B cell (primary cell): ENCODE data around the gene LRP1-AS. TPM values are rescaled to one million over a fixed set of nuclear protein-coding genes. Genes with fewer than 3 reads are reported as not detected.

Source experiments
- ATAC-seq: fragments of 200-7000 bp; cut with Tn5 transposase; one replicate; pipeline ENCODE4 v1.10.0; 2021; ENCODE audit warnings: low read depth, mild to moderate bottlenecking, moderate number of reproducible peaks, moderate library complexity
- CTCF ChIA-PET: fragments of 350-600 bp; sonication (Branson Sonifier 250); formaldehyde crosslinking; loops from one replicate; lab custom pipeline; 2021; ENCODE audit warnings: antibody characterized with exemption, inconsistent platforms; lab: Charles Lee
- POLR2A ChIA-PET: fragments of 350-600 bp; sonication (Branson Sonifier 250); formaldehyde crosslinking; loops from one replicate; lab custom pipeline; 2021; ENCODE audit warnings: antibody characterized with exemption; lab: Charles Lee
- DNase-seq: peaks from one replicate; pipeline ENCODE4 v3.0.0; 2013
- H2AFZ ChIP-seq: 2 replicates; pipeline ENCODE4 v1.6.1; 2012; ENCODE audit warnings: mild to moderate bottlenecking, low read depth, low read length; ENCODE audit not compliant: insufficient read depth, poor library complexity, severe bottlenecking
- H3K27ac ChIP-seq, 2 donors: 1 replicate in 1 of 2; 2 replicates in 1 of 2; pipeline ENCODE4 v1.5.1; 2012 to 2013; ENCODE audit warnings: low read length in 2 of 2, mild to moderate bottlenecking in 2 of 2, moderate library complexity in 1 of 2
- H3K27me3 ChIP-seq, 4 experiments: fragments of 200-600 bp in 1 of 4; sonication (generic) in 1 of 4; replicated peaks in 1 of 4; 1 replicate in 2 of 4; 2 replicates in 2 of 4; pipeline versions ENCODE4 v1.6.1 to v1.7.0; 2013 to 2016; ENCODE audit warnings: low read length in 3 of 4, mild to moderate bottlenecking in 2 of 4, mixed read lengths in 1 of 4, moderate library complexity in 1 of 4; ENCODE audit not compliant: insufficient read depth in 4 of 4, control insufficient read depth in 3 of 4; ENCODE audit errors: control extremely low read depth in 1 of 4
- H3K36me3 ChIP-seq, 2 experiments: replicated peaks in 1 of 2; 1 replicate in 1 of 2; 2 replicates in 1 of 2; pipeline versions ENCODE4 v1.6.1 to v1.7.1; 2013; ENCODE audit warnings: low read length in 1 of 2; ENCODE audit not compliant: insufficient read depth in 2 of 2, control insufficient read depth in 1 of 2; ENCODE audit errors: control extremely low read depth in 1 of 2, extremely low read depth in 1 of 2
- H3K4me1 ChIP-seq, 2 donors: fragments of 200-600 bp in 1 of 2; sonication (generic) in 1 of 2; 1 replicate in 1 of 2; 2 replicates in 1 of 2; pipeline versions ENCODE4 v1.5.1 to v1.6.1; 2013 to 2017; ENCODE audit warnings: low read length in 2 of 2; ENCODE audit not compliant: control insufficient read depth in 2 of 2, insufficient read depth in 2 of 2
- H3K4me2 ChIP-seq: replicated peaks from 2 replicates; pipeline ENCODE3; 2012; ENCODE audit warnings: mild to moderate bottlenecking, low read depth, low read length; ENCODE audit not compliant: poor library complexity, severe bottlenecking
- H3K4me3 ChIP-seq, 5 experiments: fragments of 200-600 bp in 1 of 5; sonication (generic) in 1 of 5; 1 replicate in 3 of 5; 2 replicates in 2 of 5; pipeline versions ENCODE4 v1.5.1 to v1.7.0; 2011 to 2016; ENCODE audit warnings: low read length in 4 of 5, mild to moderate bottlenecking in 4 of 5, low read depth in 2 of 5, control low read depth in 1 of 5, moderate library complexity in 1 of 5; ENCODE audit not compliant: insufficient read depth in 1 of 5; ENCODE audit errors: control extremely low read depth in 1 of 5, extremely low read depth in 1 of 5
- H3K79me2 ChIP-seq: fragments of 200-600 bp; sonication (generic); one replicate; pipeline ENCODE4 v1.6.0; 2016; ENCODE audit warnings: low read length; ENCODE audit not compliant: control insufficient read depth, insufficient read depth
- H3K9ac ChIP-seq: fragments of 200-600 bp; sonication (generic); 2 replicates; pipeline ENCODE4 v1.6.1; 2017; ENCODE audit warnings: mild to moderate bottlenecking, low read length, moderate library complexity
- H3K9me3 ChIP-seq, 3 donors: one replicate each; pipeline versions ENCODE4 v1.6.1 to v1.7.1; 2013; ENCODE audit warnings: low read length in 2 of 3; ENCODE audit not compliant: control insufficient read depth in 2 of 3, insufficient read depth in 1 of 3; ENCODE audit errors: control extremely low read depth in 1 of 3
- H4K20me1 ChIP-seq: 2 replicates; pipeline ENCODE4 v1.6.0; 2012; ENCODE audit warnings: mild to moderate bottlenecking, low read length; ENCODE audit not compliant: insufficient read depth, control insufficient read depth, poor library complexity, severe bottlenecking
- H3K27ac Mint-ChIP-seq: one replicate; pipeline ENCODE4 v1.8.0; 2021; ENCODE audit warnings: mixed read lengths
- H3K27me3 Mint-ChIP-seq: one replicate; pipeline ENCODE4 v1.8.0; 2021; ENCODE audit warnings: mixed read lengths
- H3K4me1 Mint-ChIP-seq: one replicate; pipeline ENCODE4 v1.8.0; 2021; ENCODE audit warnings: mixed read lengths
- H3K4me3 Mint-ChIP-seq: one replicate; pipeline ENCODE4 v1.8.0; 2021; ENCODE audit warnings: mixed read lengths
- H3K9me3 Mint-ChIP-seq: one replicate; pipeline ENCODE4 v1.8.0; 2022; ENCODE audit warnings: mixed read lengths; ENCODE audit not compliant: insufficient read depth
- EZH2 ChIP-seq: IDR thresholded peaks from 2 replicates; pipeline ENCODE4 v1.6.1; 2012; ENCODE audit warnings: borderline replicate concordance, low read depth, mild to moderate bottlenecking, moderate library complexity, low read length; ENCODE audit not compliant: insufficient read depth, poor library complexity, severe bottlenecking
- WGBS: methylation state at CpG from one replicate; pipeline ENCODE4 v1.1.5; 2013; ENCODE audit warnings: missing lambda C conversion rate; ENCODE audit not compliant: insufficient coverage; 5-methylcytosine and 5-hydroxymethylcytosine counted together
- intact Hi-C: fragments of 100-400 bp; cut with micrococcal nuclease; formaldehyde crosslinking; loops from one replicate; pipeline ENCODE4 v1.10.0; 2022
- polyA plus RNA-seq: library from polyadenylated mRNA; depleted of rRNA; stranded (reverse); fragments of >200 nt; gene quantifications from 2 replicates; pipeline ENCODE4 v1.2.3, GENCODE V29; 2012
- total RNA-seq, 2 donors: library from RNA; stranded (reverse); fragments of 120-200 nt in 1 of 2; gene quantifications; 1 replicate in 1 of 2; 2 replicates in 1 of 2; pipeline versions ENCODE4 v1.2.3 to v1.2.4, GENCODE V29; 2013 to 2022
- TF ChIP-seq, protein P1 (sequence below): fragments of 200-600 bp; IDR thresholded peaks from one replicate; pipeline ENCODE4 v1.8.0; 2022; ENCODE audit warnings: antibody characterized with exemption, mild to moderate bottlenecking

Gene LRP1-AS
- total and polyA plus RNA-seq, 2 donors (not counting 1 experiment from before 2014, with no cell fraction given): not detected

DNA sequence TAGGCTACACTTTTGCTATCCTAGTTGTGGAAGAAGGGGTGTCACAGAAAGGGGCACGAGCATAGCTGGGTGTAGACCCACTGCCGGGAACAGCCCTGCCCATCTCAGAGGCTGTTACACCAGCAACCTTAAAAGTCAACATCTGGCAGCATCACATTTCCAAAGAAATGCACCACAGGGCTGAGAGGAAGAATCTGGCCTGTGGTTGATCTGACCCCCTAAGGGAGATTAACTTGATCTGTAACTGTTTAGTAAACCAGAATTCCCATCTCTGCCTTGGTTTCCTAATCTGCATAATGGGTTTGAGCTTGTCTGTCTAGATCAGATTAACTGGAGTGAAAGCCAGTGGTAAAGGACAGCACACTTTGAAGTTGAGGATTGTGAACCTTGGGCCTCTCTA is 1.3 kb downstream of the LRP1-AS start:
- Histone ChIP-seq H3K9me3 (no peaks in the 10 kb centered on the region), H3K4me3 (no peak overlapping the region), H3K4me1 (no peaks in the 10 kb centered on the region), H3K4me2 (no peak overlapping the region), H3K27ac (no peak overlapping the region), H3K36me3 (no peaks in the 10 kb centered on the region), H4K20me1 (no peaks in the 10 kb centered on the region), H3K9ac (no peak overlapping the region), H3K27me3 (no peaks in the 10 kb centered on the region), H2AFZ (no peak overlapping the region), H3K79me2 (no peaks in the 10 kb centered on the region)
- intact Hi-C loops: no loop called here
- Mint-ChIP-seq H3K4me1 (no peaks in the 10 kb centered on the region), H3K27ac (no peak overlapping the region), H3K4me3 (no peak overlapping the region), H3K27me3 (no peaks in the 10 kb centered on the region), H3K9me3 (no peaks in the 10 kb centered on the region)
- POLR2A ChIA-PET: no interaction called here
- WGBS: no CpG with 5 or more reads among the region's 2 CpGs
- CTCF ChIA-PET: interaction anchor here (0.8 to 1.1 kb wide), 3 partner anchors 22 to 97 kb away, joined by 3 to 4 read pairs (median 3); no protein-coding TSS in a partner anchor
- ATAC-seq: no peak
- no peak for TF ChIP-seq EZH2
- no peak for DNase-seq

DNA sequence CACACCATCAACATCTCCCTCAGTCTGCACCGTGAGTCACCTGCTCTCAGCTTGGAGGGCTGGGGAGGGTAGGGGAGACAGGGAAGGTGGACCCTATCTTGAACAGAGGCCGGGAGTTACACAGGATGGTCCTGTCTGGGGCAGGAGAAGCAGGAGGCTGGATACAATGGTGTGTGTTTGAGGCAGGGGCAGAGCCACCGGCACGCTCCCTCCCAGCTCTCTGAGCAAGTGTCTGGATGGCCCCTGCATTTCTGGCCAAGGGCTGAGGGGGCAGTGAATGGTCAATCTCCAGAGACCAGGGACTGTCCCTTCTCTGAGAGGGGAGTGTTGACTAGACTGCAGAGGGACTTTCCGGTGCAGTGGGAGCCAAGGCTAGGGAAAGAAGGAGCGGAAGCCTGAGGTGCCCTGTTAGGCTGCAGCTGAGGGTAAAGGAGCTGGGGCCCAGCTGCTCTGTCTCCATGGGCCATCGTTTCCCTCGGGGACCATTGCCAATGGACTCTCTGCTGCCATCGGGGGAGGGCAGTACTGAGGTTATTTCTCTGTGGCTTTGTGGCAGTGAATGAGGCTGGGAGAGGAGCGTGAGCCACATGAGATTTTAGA is 1.9 kb downstream of the LRP1-AS start:
- H3K9me3 ChIP-seq: no peaks in the 10 kb centered on the region
- no peak overlapping the region for H3K4me3 ChIP-seq
- no peaks in the 10 kb centered on the region for H4K20me1 ChIP-seq
- over 99% methylated on average over 7 of the region's 10 CpGs for WGBS
- H3K9ac ChIP-seq: no peak overlapping the region
- ChIA-PET POLR2A (no interaction called here), CTCF (interaction anchor here (1.0 kb wide), 1 partner anchor 37 kb away, joined by 4 read pairs; no protein-coding TSS in a partner anchor)
- DNase-seq: no peak
- no peaks in the 10 kb centered on the region for H3K27me3 ChIP-seq
- no peaks in the 10 kb centered on the region for H3K36me3 ChIP-seq
- H3K27ac ChIP-seq: no peak overlapping the region
- H3K79me2 ChIP-seq: no peaks in the 10 kb centered on the region
- no peak for ATAC-seq
- intact Hi-C loops: no loop called here
- H2AFZ ChIP-seq: no peak overlapping the region
- H3K27me3 Mint-ChIP-seq: no peaks in the 10 kb centered on the region
- H3K4me1 Mint-ChIP-seq: no peaks in the 10 kb centered on the region
- H3K4me1 ChIP-seq: no peaks in the 10 kb centered on the region
- H3K9me3 Mint-ChIP-seq: no peaks in the 10 kb centered on the region
- no peak overlapping the region for H3K4me2 ChIP-seq
- H3K27ac Mint-ChIP-seq: no peak overlapping the region
- TF ChIP-seq, protein P1, sequence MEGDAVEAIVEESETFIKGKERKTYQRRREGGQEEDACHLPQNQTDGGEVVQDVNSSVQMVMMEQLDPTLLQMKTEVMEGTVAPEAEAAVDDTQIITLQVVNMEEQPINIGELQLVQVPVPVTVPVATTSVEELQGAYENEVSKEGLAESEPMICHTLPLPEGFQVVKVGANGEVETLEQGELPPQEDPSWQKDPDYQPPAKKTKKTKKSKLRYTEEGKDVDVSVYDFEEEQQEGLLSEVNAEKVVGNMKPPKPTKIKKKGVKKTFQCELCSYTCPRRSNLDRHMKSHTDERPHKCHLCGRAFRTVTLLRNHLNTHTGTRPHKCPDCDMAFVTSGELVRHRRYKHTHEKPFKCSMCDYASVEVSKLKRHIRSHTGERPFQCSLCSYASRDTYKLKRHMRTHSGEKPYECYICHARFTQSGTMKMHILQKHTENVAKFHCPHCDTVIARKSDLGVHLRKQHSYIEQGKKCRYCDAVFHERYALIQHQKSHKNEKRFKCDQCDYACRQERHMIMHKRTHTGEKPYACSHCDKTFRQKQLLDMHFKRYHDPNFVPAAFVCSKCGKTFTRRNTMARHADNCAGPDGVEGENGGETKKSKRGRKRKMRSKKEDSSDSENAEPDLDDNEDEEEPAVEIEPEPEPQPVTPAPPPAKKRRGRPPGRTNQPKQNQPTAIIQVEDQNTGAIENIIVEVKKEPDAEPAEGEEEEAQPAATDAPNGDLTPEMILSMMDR: no peak
- no peak for TF ChIP-seq EZH2
- H3K4me3 Mint-ChIP-seq: no peak overlapping the region
